MM.1S (cell line): ENCODE measurements around the gene SFXN1.

ENCODE experiments used
- CTCF ChIP-seq: fragments of 300-600 bp; sonication (generic); IDR thresholded peaks from 2 replicates; pipeline ENCODE4 v1.5.1; 2016; ENCODE audit warnings: antibody characterized with exemption, low read length, mixed read lengths
- EZH2 ChIP-seq: fragments of 300-600 bp; sonication (generic); optimal IDR thresholded peaks from 2 replicates; pipeline ENCODE3; 2017; ENCODE audit warnings: low read depth, mild to moderate bottlenecking, antibody characterized with exemption, low read length, mixed read lengths
- EZH2phosphoT487 ChIP-seq: fragments of 300-600 bp; sonication (generic); IDR thresholded peaks from 2 replicates; pipeline ENCODE4 v1.6.1; 2018; ENCODE audit warnings: antibody characterized with exemption, low read length

DNA sequence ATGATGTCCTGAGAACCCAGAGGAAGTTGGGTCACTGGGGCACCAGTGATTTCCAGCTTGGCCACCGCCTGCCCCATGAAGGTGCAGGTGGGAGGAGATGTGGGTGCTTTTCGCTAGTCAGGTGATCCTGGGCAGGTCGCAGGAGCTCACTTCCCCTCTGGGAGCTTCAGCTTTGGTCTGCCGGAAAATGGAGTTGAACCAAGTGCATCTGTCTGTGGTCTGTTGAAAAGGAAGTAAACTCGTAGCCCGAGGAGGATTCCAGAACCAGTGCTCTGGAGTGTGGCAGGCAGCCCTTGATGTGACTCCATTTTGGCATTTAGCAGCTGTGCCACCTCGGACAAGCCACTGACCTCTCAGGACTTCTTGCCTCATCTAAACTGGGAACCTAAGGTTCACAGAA lies 97.7 kb downstream of the SFXN1 start:
- TF ChIP-seq CTCF (no peak), EZH2 (no peak), EZH2phosphoT487 (no peak)
